ENCODE data around the gene ZNF575. TPM values are rescaled to one million over a fixed set of nuclear protein-coding genes. Genes with fewer than 3 reads are reported as not detected.
"Not testable (repeated sequence)": the region's sequence is repeated elsewhere in the genome, so short reads cannot be mapped to it uniquely, and the experiment has no call there.

The ZNF575 gene
- total and polyA plus RNA-seq, 4 experiments from 2014 or later = 2.1 to 11.8 (median 7.3) TPM

DNA sequence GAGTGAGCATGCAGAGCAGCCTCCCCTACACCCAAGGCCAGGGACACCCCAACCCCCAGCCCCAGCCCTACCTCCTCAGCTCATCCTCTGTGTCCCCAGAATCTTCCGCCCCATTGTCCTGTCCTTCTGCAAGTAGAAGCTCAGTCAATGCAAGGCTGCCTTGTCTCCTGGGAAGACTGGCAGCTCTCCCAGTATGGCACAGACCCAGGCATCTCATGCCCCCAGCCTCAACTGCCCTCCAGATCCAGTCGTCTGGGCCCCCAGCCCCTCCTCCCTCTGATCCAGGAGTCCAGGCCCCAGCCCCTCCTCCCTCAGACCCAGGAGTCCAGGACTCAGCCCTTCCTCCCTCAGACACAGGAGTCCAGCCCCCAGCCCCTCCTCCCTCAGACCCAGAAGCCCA lies 13.0 kb downstream of the ZNF575 start:
- Mint-ChIP-seq H3K9me3 (no peaks in the 10 kb centered on the region), H3K4me3 (no peak overlapping the region), H3K36me3 (peaks cover 28 to 53% of the 10 kb centered on the region in 2 donors), H3K27ac (no peak overlapping the region), H3K27me3 (no peaks in the 10 kb centered on the region), H3K4me1 (no peaks in the 10 kb centered on the region)
- Histone ChIP-seq H3K36me3 (ENCODE audit: insufficient read depth, low read length) (peaks cover 44% of the 10 kb centered on the region), H3K9me3 (ENCODE audit: control insufficient read depth in 1 of 2, low read length in 2 of 2) (no peaks in the 10 kb centered on the region), H3K4me1 (ENCODE audit: insufficient read depth, low read length) (no peaks in the 10 kb centered on the region), H3K4me3 (ENCODE audit: low read length in 2 of 2) (no peak overlapping the region), H3K27ac (ENCODE audit: low read depth, low read length) (no peak overlapping the region), H3K27me3 (ENCODE audit: insufficient read depth, low read length) (no peaks in the 10 kb centered on the region)
- intact Hi-C loops (cut with micrococcal nuclease) = no loop called here
- POLR2A ChIA-PET (ENCODE audit: partially characterized antibody) = interaction anchor here (2.0 kb wide), 1 partner anchor 13 kb away, joined by 7 read pairs; the partner anchor contains the start of gene ZNF575
- DNase-seq = no peak
- CTCF ChIA-PET (ENCODE audit: partially characterized antibody) = interaction anchor here (0.8 to 2.0 kb wide), 2 partner anchors 9 to 26 kb away, joined by 4 to 9 read pairs; no protein-coding TSS in a partner anchor

GRCh38 chr19:43546581-43546980 lies 13.6 kb downstream of the ZNF575 start:
- Histone ChIP-seq H3K9me3 (ENCODE audit: control insufficient read depth in 1 of 2, low read length in 2 of 2) (no peaks in the 10 kb centered on the region), H3K4me1 (ENCODE audit: insufficient read depth, low read length) (no peaks in the 10 kb centered on the region), H3K27ac (ENCODE audit: low read depth, low read length) (no peak overlapping the region), H3K4me3 (ENCODE audit: low read length in 2 of 2) (no peak overlapping the region), H3K36me3 (ENCODE audit: insufficient read depth, low read length) (peaks cover 48% of the 10 kb centered on the region), H3K27me3 (ENCODE audit: insufficient read depth, low read length) (no peaks in the 10 kb centered on the region)
- intact Hi-C loops (cut with micrococcal nuclease) = no loop called here
- ChIA-PET CTCF (ENCODE audit: partially characterized antibody) (interaction anchor here (2.0 kb wide), 1 partner anchor 8 kb away, joined by 9 read pairs; no protein-coding TSS in a partner anchor), POLR2A (ENCODE audit: partially characterized antibody) (no interaction called here)
- H3K4me3 Mint-ChIP-seq = no peak overlapping the region
- DNase-seq = no peak
- H3K4me1 Mint-ChIP-seq = peaks cover 0 to under 1% (median 0%) of the 10 kb centered on the region in 4 donors
- peak overlapping the region in 1 of 7 donors; percentile 48 for H3K27ac Mint-ChIP-seq
- no peaks in the 10 kb centered on the region for H3K27me3 Mint-ChIP-seq
- peaks cover 31 to 55% of the 10 kb centered on the region in 2 donors for H3K36me3 Mint-ChIP-seq
- no peaks in the 10 kb centered on the region for H3K9me3 Mint-ChIP-seq

- POLR2A ChIA-PET (ENCODE audit: partially characterized antibody); intact Hi-C loops (cut with micrococcal nuclease); H3K4me3 ChIP-seq (ENCODE audit: low read length in 2 of 2); H3K27ac ChIP-seq (ENCODE audit: low read depth, low read length); H3K27ac Mint-ChIP-seq; H3K27me3 Mint-ChIP-seq; H3K4me1 Mint-ChIP-seq; H3K4me3 Mint-ChIP-seq; H3K9me3 Mint-ChIP-seq; DNase-seq; H3K27me3 ChIP-seq (ENCODE audit: insufficient read depth, low read length); H3K9me3 ChIP-seq (ENCODE audit: control insufficient read depth in 1 of 2, low read length in 2 of 2); H3K4me1 ChIP-seq (ENCODE audit: insufficient read depth, low read length): not testable (repeated sequence)
- peaks cover 50% of the 10 kb centered on the region for H3K36me3 ChIP-seq (ENCODE audit: insufficient read depth, low read length)
- CTCF ChIA-PET (ENCODE audit: partially characterized antibody) = interaction anchor here (11.2 kb wide), 1 partner anchor 47 kb away, joined by 245 read pairs; the partner anchor contains the start of genes IRGQ and ZNF576
- H3K36me3 Mint-ChIP-seq = peaks cover 28 to 53% of the 10 kb centered on the region in 2 donors
Measured at GRCh38 chr19:43547926-43548325, 14.9 kb downstream of the ZNF575 start.

DNA sequence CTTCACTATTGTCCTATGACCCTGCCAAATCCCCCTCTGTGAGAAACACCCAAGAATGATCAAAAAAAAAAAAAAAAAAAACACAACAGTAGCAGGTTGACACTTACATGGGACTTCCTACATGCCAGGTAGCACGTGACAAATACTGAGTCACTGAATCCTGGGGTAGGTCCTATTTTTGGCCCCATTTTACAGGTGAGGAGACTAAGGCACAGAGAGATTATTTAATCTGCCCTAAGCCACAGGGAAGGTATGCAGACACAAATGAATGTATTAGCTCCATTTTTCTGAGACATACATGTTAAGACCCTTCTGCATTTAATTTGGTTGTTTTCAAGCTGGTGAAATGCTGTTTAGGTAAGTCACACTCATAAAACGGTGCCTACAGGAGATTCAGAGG lies 15.7 kb downstream of the ZNF575 start:
- Histone ChIP-seq H3K27me3 (ENCODE audit: insufficient read depth, low read length) (no peaks in the 10 kb centered on the region), H3K9me3 (ENCODE audit: control insufficient read depth in 1 of 2, low read length in 2 of 2) (no peaks in the 10 kb centered on the region), H3K4me3 (ENCODE audit: low read length in 2 of 2) (no peak overlapping the region), H3K36me3 (ENCODE audit: insufficient read depth, low read length) (peaks cover 46% of the 10 kb centered on the region), H3K27ac (ENCODE audit: low read depth, low read length) (no peak overlapping the region), H3K4me1 (ENCODE audit: insufficient read depth, low read length) (no peaks in the 10 kb centered on the region)
- H3K9me3 Mint-ChIP-seq = no peaks in the 10 kb centered on the region
- H3K4me1 Mint-ChIP-seq = peaks cover 0 to 2% (median 0%) of the 10 kb centered on the region in 4 donors
- ChIA-PET POLR2A (ENCODE audit: partially characterized antibody) (interaction anchor here (0.6 kb wide), 1 partner anchor 16 kb away, joined by 3 read pairs; the partner anchor contains the start of gene ZNF575), CTCF (ENCODE audit: partially characterized antibody) (interaction anchor here (0.5 to 11.2 kb wide), 2 partner anchors 29 to 46 kb away, joined by 3 to 245 read pairs; partner anchors contain the start of genes IRGQ and ZNF576)
- H3K36me3 Mint-ChIP-seq = peaks cover 21 to 45% of the 10 kb centered on the region in 2 donors
- intact Hi-C loops (cut with micrococcal nuclease) = no loop called here
- H3K4me3 Mint-ChIP-seq = no peak overlapping the region
- peak overlapping the region in 2 of 7 donors; percentile 17 to 83 for H3K27ac Mint-ChIP-seq
- DNase-seq = no peak
- no peaks in the 10 kb centered on the region for H3K27me3 Mint-ChIP-seq

DNA sequence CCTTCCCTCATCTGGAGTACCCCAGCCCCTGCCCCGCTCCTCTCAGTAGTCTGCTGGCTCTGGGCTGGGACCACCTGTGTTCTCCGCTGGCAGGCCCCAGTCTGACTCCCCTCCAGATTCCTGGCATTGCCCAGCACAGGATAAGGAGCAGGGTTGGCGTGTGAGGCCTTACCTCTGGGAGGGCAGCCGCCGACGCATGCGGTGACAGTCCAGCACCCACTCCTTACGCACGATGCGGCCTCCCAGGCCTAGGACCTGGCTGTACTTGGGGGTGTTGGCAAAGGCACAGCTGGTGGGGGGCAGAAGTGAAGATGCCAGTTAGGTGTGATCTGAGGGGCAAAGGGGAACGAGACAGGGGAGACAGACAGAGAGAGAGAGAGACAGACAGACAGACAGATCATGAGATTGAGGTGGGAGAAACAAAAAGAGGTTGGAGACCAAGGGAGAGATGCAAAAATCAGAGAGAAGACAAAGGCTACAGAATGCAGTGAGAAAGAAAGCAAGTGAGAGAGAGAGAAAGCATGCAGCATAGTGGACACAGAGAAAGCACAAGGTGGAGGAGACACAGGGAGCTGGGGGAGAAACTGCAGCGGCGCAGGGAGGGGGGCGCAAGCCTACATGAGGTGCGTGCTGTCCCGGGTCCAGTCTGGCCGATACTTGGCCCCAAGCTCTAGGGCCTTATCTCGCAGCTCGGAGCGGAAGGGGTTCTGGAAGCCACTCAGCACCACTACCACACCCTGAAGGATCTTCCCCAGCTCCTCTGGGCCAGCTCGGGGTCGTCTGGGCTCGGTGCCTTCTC lies 18.6 kb downstream of the ZNF575 start:
- no peaks in the 10 kb centered on the region for H3K9me3 Mint-ChIP-seq
- Histone ChIP-seq H3K27me3 (ENCODE audit: insufficient read depth, low read length) (no peaks in the 10 kb centered on the region), H3K9me3 (ENCODE audit: control insufficient read depth in 1 of 2, low read length in 2 of 2) (no peaks in the 10 kb centered on the region), H3K4me1 (ENCODE audit: insufficient read depth, low read length) (peaks cover 7% of the 10 kb centered on the region), H3K4me3 (ENCODE audit: low read length in 2 of 2) (no peak overlapping the region), H3K27ac (ENCODE audit: low read depth, low read length) (no peak overlapping the region), H3K36me3 (ENCODE audit: insufficient read depth, low read length) (peaks cover 48% of the 10 kb centered on the region)
- no peaks in the 10 kb centered on the region for H3K27me3 Mint-ChIP-seq
- H3K36me3 Mint-ChIP-seq = peaks cover 22 to 39% of the 10 kb centered on the region in 2 donors
- H3K4me3 Mint-ChIP-seq = no peak overlapping the region
- POLR2A ChIA-PET (ENCODE audit: partially characterized antibody) = interaction anchor here (0.9 kb wide), 1 partner anchor 43 kb away, joined by 3 read pairs; no protein-coding TSS in a partner anchor
- H3K27ac Mint-ChIP-seq = peak overlapping the region in 4 of 7 donors; percentile 33 to 81 (median 43)
- no peak for DNase-seq
- intact Hi-C loops (cut with micrococcal nuclease) = no loop called here
- H3K4me1 Mint-ChIP-seq = peaks cover 8 to 12% (median 10%) of the 10 kb centered on the region in 4 donors
- CTCF ChIA-PET (ENCODE audit: partially characterized antibody) = interaction anchor here (11.2 kb wide), 1 partner anchor 43 kb away, joined by 245 read pairs; the partner anchor contains the start of genes IRGQ and ZNF576

DNA sequence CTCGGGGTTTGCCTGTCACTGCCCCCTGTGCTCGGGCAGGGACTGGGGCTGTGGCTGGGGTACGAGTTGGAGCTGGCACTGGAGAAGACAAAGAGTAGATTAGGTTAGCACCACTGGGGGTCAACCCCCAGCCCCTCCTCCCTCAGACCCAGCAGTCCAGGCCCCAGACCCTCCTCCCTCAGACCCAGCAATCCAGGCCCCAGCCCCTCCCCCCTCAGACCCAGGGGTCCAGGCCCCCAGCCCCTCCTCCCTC lies 19.1 kb downstream of the ZNF575 start:
- no peak overlapping the region for H3K4me3 ChIP-seq (ENCODE audit: low read length in 2 of 2)
- no peaks in the 10 kb centered on the region for H3K27me3 ChIP-seq (ENCODE audit: insufficient read depth, low read length)
- POLR2A ChIA-PET (ENCODE audit: partially characterized antibody) = interaction anchor here (0.9 kb wide), 1 partner anchor 42 kb away, joined by 3 read pairs; no protein-coding TSS in a partner anchor
- H3K27ac ChIP-seq (ENCODE audit: low read depth, low read length) = no peak overlapping the region
- CTCF ChIA-PET (ENCODE audit: partially characterized antibody) = interaction anchor here (7.6 to 11.2 kb wide), 2 partner anchors 17 to 43 kb away, joined by 64 to 245 read pairs; partner anchors contain the start of genes IRGQ, ZNF575 and ZNF576
- no peak overlapping the region for H3K27ac Mint-ChIP-seq
- no peaks in the 10 kb centered on the region for H3K9me3 ChIP-seq (ENCODE audit: control insufficient read depth in 1 of 2, low read length in 2 of 2)
- H3K4me3 Mint-ChIP-seq = no peak overlapping the region
- H3K36me3 ChIP-seq (ENCODE audit: insufficient read depth, low read length) = peaks cover 48% of the 10 kb centered on the region
- DNase-seq = no peak
- peaks cover 22 to 38% of the 10 kb centered on the region in 2 donors for H3K36me3 Mint-ChIP-seq
- intact Hi-C loops (cut with micrococcal nuclease) = no loop called here
- no peaks in the 10 kb centered on the region for H3K9me3 Mint-ChIP-seq
- H3K27me3 Mint-ChIP-seq = no peaks in the 10 kb centered on the region
- peaks cover 7% of the 10 kb centered on the region for H3K4me1 ChIP-seq (ENCODE audit: insufficient read depth, low read length)
- H3K4me1 Mint-ChIP-seq = peaks cover 8 to 12% (median 10%) of the 10 kb centered on the region in 4 donors

DNA sequence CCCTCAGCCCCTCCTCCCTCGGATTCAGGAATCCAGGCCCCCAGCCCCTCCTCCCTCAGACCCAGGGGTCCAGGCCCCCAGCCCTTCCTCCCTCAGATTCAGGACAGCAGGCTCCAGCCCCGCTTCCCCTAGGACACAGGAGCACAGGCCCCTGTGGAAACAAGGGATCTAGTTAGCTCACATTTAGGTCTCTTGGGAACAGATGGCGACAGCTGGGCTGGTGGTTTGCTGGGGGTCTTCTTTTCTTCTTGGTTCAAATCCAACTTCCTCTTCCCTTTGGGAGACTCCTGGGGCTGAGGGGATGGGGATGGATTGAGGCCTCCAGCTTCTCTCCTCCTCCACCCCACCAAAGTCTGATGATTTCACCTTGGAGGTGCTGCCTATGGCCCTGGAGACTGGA lies 19.6 kb downstream of the ZNF575 start:
- H3K27me3 Mint-ChIP-seq = no peaks in the 10 kb centered on the region
- Histone ChIP-seq H3K9me3 (ENCODE audit: control insufficient read depth in 1 of 2, low read length in 2 of 2) (no peaks in the 10 kb centered on the region), H3K27ac (ENCODE audit: low read depth, low read length) (no peak overlapping the region), H3K4me3 (ENCODE audit: low read length in 2 of 2) (no peak overlapping the region), H3K4me1 (ENCODE audit: insufficient read depth, low read length) (peaks cover 7% of the 10 kb centered on the region), H3K27me3 (ENCODE audit: insufficient read depth, low read length) (no peaks in the 10 kb centered on the region), H3K36me3 (ENCODE audit: insufficient read depth, low read length) (peaks cover 48% of the 10 kb centered on the region)
- ChIA-PET POLR2A (ENCODE audit: partially characterized antibody) (interaction anchor here (0.9 to 1.2 kb wide), 2 partner anchors 42 to 49 kb away, joined by 3 read pairs; no protein-coding TSS in a partner anchor), CTCF (ENCODE audit: partially characterized antibody) (interaction anchor here (1.0 to 11.2 kb wide), 3 partner anchors 17 to 42 kb away, joined by 5 to 245 read pairs (median 64); partner anchors contain the start of genes IRGQ, ZNF575 and ZNF576)
- intact Hi-C loops (cut with micrococcal nuclease) = no loop called here
- peaks cover 8 to 12% (median 10%) of the 10 kb centered on the region in 4 donors for H3K4me1 Mint-ChIP-seq
- H3K9me3 Mint-ChIP-seq = no peaks in the 10 kb centered on the region
- no peak for DNase-seq
- H3K4me3 Mint-ChIP-seq = no peak overlapping the region
- peaks cover 22 to 41% of the 10 kb centered on the region in 2 donors for H3K36me3 Mint-ChIP-seq
- peak overlapping the region in 2 of 7 donors; percentile 36 to 85 for H3K27ac Mint-ChIP-seq

Measured in CD4-positive, alpha-beta memory T cell (primary cell).